Measurements from ENCODE around the gene PPM1E.

Gene PPM1E

GRCh38 chr17:58993311-58993710 lies 237.7 kb downstream of the PPM1E start:
- no peak for DNase-seq (ENCODE audit: low read depth in 1 of 2, low spot score in 1 of 2)

GRCh38 chr17:58995247-58995940 lies 239.7 kb downstream of the PPM1E start:
- DNase-seq (ENCODE audit: low read depth in 1 of 2, low spot score in 1 of 2): no peak

- no peak for DNase-seq (ENCODE audit: low read depth in 1 of 2, low spot score in 1 of 2)
These were observed 241.3 kb downstream of the PPM1E start for GRCh38 chr17:58996968-58997367.

GRCh38 chr17:58997756-58998553 lies 242.3 kb downstream of the PPM1E start:
- no peak for DNase-seq (ENCODE audit: low read depth in 1 of 2, low spot score in 1 of 2)

- no peak for DNase-seq (ENCODE audit: low read depth in 1 of 2, low spot score in 1 of 2)
These were observed 243.2 kb downstream of the PPM1E start for GRCh38 chr17:58998871-58999270.

GRCh38 chr17:58999500-58999899 lies 243.8 kb downstream of the PPM1E start:
- DNase-seq (ENCODE audit: low read depth in 1 of 2, low spot score in 1 of 2): no peak

- DNase-seq (ENCODE audit: low read depth in 1 of 2, low spot score in 1 of 2): no peak
These were observed 244.4 kb downstream of the PPM1E start for GRCh38 chr17:59000022-59000421.

- peak; percentile 23 to 35 for DNase-seq (ENCODE audit: low read depth in 1 of 2, low spot score in 1 of 2)
These were observed 245.6 kb downstream of the PPM1E start for GRCh38 chr17:59001158-59001814.

- DNase-seq (ENCODE audit: low read depth in 1 of 2, low spot score in 1 of 2): no peak
These were observed 246.5 kb downstream of the PPM1E start for GRCh38 chr17:59002126-59002525.

GRCh38 chr17:59002848-59003247 lies 247.2 kb downstream of the PPM1E start:
- DNase-seq (ENCODE audit: low read depth in 1 of 2, low spot score in 1 of 2): no peak

GRCh38 chr17:59003860-59004259 lies 248.2 kb downstream of the PPM1E start:
- DNase-seq (ENCODE audit: low read depth in 1 of 2, low spot score in 1 of 2): no peak

GRCh38 chr17:59004338-59005111 lies 248.9 kb downstream of the PPM1E start:
- peak; percentile 35 to 41 for DNase-seq (ENCODE audit: low read depth in 1 of 2, low spot score in 1 of 2)

- DNase-seq (ENCODE audit: low read depth in 1 of 2, low spot score in 1 of 2): no peak
These were observed 252.3 kb downstream of the PPM1E start for GRCh38 chr17:59007995-59008394.

- DNase-seq (ENCODE audit: low read depth in 1 of 2, low spot score in 1 of 2): no peak
These were observed 253.1 kb downstream of the PPM1E start for GRCh38 chr17:59008737-59009136.

- no peak for DNase-seq (ENCODE audit: low read depth in 1 of 2, low spot score in 1 of 2)
These were observed 254.4 kb downstream of the PPM1E start for GRCh38 chr17:59010026-59010425.

- no peak for DNase-seq (ENCODE audit: low read depth in 1 of 2, low spot score in 1 of 2)
These were observed 256.3 kb downstream of the PPM1E start for GRCh38 chr17:59011975-59012374.

- DNase-seq (ENCODE audit: low read depth in 1 of 2, low spot score in 1 of 2): no peak
These were observed 262.4 kb downstream of the PPM1E start for GRCh38 chr17:59018019-59018418.

- DNase-seq (ENCODE audit: low read depth in 1 of 2, low spot score in 1 of 2): no peak
These were observed 269.3 kb downstream of the PPM1E start for GRCh38 chr17:59024916-59025315.

- DNase-seq (ENCODE audit: low read depth in 1 of 2, low spot score in 1 of 2): no peak
These were observed 270.7 kb downstream of the PPM1E start for GRCh38 chr17:59026176-59026939.

GRCh38 chr17:59027750-59028149 lies 272.1 kb downstream of the PPM1E start:
- DNase-seq (ENCODE audit: low read depth in 1 of 2, low spot score in 1 of 2): no peak

GRCh38 chr17:59028328-59028727 lies 272.7 kb downstream of the PPM1E start:
- no peak for DNase-seq (ENCODE audit: low read depth in 1 of 2, low spot score in 1 of 2)

Measured in stimulated activated CD4-positive, alpha-beta T cell treated with anti-CD3 and anti-CD28 coated beads, Interleukin-15, amount 100 ng/mL, for 1 hour (primary cell).